HG03439 (cell line): ENCODE data around the gene CNOT1.
A peak's percentile ranks its signal among the peaks of the same experiment; 100 is the strongest.
"Not testable (repeated sequence)": the region's sequence is repeated elsewhere in the genome, so short reads cannot be mapped to it uniquely, and the experiment has no call there.

ENCODE experiments used
- ATAC-seq: cut with Tn5 transposase; IDR thresholded peaks from one replicate; pipeline ENCODE4 v1.9.1; 2021; ENCODE audit warnings: mild to moderate bottlenecking, moderate library complexity; ENCODE audit not compliant: unreplicated experiment

Gene CNOT1

GRCh38 chr16:58638148-58639036, 8.8 kb upstream of the CNOT1 start:
- ATAC-seq, result no peak

- ATAC-seq, result not testable (repeated sequence)
These were observed 7.4 kb upstream of the CNOT1 start for GRCh38 chr16:58637021-58637420.

GRCh38 chr16:58636466-58636865, 6.8 kb upstream of the CNOT1 start:
- no peak for ATAC-seq

DNA sequence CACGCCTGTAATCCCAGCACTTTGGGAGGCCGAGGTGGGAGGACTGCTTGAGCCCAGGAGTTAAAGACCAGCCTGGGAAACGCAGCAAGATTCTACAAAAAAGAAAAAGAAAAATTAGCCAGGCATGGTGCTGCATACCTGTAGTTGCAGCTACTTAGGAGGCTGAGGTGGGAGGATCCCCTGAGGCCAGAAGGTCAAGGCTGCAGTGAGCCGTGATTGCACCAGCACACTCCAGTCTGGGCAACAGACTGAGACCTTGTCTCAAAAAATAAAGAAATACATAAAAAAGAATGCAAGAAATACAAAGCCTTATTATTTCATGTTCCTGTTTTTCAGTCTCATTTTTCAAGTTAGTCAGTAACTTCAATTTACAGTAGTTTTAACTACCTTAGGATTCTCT, 5.9 kb upstream of the CNOT1 start:
- ATAC-seq, result no peak

- no peak for ATAC-seq
These were observed 4.7 kb upstream of the CNOT1 start for GRCh38 chr16:58634265-58634802.

DNA sequence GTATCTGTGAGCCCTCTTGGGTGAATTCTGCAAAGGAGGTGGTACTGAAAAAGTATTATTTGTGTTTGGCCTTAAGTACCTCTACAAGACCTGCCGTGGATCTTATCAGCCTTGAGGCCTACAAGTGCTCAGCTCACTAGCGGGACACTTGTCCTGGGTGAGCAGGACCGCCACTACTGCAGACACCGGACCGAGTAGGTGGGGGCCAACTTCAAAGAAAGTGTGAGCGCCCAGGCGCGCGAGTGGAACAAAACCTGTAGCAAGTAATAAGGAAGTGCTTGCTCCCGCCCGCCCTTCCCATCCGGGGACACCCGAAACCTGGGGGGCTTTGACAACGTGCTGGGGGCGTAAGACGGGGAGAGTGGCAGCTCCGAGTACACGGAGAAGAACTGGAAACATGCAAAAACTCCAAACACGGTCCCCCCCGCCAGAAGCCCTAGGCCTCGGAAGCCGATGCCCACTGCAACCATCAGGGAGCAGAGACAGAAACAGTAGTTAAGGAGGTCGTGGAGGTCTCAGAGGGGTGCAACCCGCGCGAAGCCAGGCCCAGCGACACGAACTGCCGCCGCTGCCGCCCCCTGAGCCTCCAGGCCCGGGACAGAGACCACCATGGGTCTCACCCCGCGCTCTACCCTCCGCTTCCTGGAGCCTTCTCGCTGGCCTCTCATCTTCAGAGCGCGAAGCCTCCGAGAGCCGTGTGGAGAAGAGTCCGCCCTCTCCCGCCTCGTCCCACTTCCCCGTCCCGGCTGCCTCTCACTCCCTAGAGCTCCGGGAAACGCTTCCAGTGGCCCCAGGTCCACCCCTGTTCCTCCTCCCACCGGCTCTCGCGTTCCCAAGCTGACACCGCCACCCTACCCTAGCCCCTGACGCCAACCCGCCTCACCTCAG, 537 bp downstream of the CNOT1 start:
- ATAC-seq, result peak; percentile 2

GRCh38 chr16:58624209-58624608, 5.4 kb downstream of the CNOT1 start:
- ATAC-seq, result no peak

DNA sequence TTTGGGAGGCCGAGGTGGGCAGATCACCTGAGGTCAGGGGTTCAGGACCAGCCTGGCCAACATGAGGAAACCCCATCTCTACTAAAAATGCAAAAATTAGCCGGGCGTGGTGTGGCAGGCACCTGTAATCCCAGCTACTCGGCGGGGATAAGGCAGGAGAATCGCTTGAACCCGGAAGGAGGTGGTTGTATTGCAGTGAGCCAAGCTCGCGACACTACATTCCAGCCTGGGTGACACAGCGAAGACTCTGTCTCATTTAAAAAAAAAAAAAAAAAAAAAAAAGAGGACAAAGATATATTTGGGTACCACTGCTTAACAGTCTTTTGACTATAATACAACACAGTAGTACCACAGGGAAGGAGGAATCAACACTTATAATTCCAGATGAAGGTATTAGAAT, 9.2 kb downstream of the CNOT1 start:
- no peak for ATAC-seq

DNA sequence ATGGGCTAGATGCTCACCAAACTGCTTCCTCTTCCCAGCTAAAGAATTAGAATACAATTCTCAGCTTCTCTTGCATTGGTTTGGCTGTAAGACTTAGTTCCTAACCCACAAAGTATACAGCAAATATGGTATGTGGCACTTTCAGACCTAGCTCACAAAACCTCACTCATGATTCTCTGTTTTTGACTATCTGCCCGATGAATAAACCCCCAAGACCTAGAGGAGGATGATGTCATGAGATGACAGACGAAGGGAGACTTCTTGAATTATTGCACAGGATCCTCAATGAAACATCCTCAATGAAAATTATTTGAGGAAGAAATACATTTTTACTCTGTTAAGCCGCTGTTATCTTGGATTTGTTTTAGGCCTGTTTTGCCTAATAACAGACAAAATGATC, 14.3 kb downstream of the CNOT1 start:
- no peak for ATAC-seq

- ATAC-seq, result no peak
These were observed 14.8 kb downstream of the CNOT1 start for GRCh38 chr16:58614860-58615259.

DNA sequence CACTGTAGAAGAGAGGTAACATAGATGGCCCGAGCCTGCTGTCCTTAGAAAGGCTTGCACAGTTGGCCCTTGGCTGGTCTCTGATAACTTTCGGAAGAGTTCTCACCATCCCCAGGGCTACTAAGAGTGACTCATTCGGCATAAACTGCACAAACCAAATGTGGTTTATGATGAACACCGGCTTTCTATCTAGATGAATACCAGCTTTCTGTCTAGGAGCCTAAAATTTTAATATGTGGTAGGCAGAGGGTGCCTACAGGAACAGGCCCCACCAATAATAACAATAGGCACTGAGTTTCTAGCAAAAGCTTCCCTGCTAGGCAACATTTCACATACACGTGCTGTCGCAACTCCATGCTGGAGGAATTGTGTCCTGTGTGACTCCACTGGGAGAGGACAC, 15.4 kb downstream of the CNOT1 start:
- ATAC-seq, result no peak

DNA sequence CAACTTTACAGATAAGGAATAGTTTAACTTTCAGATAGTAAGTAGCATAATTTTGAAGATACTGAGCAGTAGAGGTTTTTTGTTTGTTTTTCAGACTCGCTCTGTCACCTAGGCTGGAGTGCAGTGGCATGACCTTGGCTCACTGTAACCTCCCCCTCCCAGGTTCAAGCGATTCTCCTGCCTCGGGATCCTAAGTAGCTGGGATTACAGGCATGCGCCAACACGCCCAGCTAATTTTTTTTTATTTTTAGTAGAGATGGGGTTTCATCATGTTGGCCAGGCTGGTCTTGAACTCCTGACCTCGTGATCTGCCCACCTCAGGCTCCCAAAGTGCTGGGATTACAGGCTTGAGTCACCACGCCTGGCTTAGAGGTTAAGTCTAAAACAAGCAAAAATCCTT, 16.7 kb downstream of the CNOT1 start:
- ATAC-seq, result not testable (repeated sequence)

DNA sequence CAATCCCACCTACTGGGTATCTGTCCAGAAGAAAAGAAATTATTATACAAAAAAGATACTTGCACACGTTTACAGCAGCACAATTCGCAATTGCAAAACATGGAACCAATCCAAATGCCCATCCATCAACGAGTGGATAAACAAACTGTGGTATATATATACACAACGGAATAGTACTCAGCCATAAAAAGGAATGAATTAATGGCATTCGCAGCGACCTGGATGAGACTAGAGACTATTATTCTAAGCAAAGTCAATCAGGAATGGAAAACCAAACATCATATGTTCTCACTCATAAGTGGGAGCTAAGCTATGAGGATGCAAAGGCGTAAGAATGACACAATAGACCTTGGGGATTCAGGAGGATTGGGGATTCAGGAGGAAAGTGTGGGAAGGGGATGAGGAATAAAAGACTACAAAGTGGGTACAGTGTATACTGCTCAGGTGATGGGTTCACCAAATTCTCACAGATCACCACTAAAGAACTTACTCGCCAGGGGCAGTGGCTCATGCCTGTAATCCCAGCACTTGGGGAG, 21.0 kb downstream of the CNOT1 start:
- no peak for ATAC-seq

DNA sequence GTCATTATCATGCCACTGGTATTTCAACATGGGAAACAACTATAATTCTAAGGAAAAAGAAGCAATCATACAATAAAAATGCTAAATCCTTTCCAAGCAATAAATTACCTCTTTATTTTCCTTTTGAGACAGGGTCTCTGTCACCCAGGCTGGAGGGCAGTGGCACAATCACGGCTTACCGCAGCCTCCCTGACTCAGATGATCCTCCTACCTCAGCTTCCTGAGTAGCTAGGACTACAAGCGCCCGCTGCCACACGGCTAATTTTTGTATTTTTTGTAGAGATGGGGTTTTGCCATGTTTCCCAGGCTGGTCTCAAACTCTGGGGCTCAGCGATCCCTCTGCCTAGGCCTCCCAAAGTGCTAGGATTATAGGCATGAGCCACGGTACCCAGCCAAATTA, 24.1 kb downstream of the CNOT1 start:
- ATAC-seq, result no peak

DNA sequence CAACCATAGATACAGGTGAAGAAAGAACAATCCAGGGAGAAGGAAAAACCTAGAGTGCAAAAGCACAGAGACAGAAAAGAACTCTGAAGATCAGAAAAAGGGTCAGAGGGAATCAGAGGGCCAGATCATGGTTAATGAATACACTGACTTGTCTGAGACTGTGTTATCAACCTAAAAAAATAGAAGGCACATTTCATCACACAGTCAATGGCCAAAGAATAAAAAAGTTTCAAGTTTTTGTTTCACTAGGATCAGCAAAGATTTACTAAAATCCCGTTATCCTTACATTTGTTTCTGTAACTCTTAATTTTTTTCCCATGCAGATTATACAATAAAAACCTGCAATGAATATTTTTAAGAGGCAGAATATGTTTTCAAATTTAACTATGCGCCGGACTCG, 38.5 kb downstream of the CNOT1 start:
- no peak for ATAC-seq

DNA sequence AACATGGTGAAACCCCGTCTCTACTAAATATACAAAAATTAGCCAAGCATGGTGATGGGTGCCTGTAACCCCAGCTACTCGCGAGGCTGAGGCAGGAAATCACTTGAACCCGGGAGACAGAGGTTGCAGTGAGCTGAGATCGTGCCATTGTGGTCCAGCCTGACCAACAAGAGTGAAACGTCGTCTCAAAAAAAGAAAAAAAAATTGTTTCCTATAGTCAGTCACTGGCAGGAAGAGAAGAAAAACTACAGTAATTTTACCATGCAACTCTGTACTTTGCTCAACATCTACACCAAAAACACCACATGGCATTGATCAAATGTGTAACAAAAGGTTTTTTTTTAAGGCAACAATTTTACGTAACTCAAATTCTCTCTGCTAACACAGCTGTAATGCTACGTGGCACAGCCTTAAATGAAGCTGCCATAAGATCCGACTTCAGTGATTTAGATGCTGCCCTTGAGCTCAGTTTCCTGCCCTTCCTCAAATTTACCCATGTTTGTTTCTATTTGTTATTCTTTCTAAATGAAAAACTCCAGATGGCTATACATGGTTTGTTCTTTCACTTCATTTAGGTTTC, 40.2 kb downstream of the CNOT1 start:
- ATAC-seq, result no peak

DNA sequence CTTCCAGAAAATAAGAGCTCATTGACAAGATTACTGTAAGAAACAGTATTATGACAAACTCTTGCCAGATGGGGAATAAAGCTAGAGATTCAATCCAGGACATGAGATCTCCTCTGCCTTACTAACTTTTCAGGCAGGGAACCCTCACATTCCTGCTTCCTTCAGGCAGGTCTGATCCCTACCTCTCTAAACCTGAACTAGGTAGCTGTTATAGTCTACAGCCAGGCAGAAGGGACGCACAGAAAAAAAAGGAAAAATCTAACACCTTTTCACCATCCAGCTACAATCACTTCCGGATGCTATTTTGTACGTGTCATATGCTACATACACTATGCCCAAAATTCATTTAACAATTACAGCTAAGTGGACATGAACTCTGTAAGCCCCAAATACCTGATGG, 41.2 kb downstream of the CNOT1 start:
- ATAC-seq, result no peak

DNA sequence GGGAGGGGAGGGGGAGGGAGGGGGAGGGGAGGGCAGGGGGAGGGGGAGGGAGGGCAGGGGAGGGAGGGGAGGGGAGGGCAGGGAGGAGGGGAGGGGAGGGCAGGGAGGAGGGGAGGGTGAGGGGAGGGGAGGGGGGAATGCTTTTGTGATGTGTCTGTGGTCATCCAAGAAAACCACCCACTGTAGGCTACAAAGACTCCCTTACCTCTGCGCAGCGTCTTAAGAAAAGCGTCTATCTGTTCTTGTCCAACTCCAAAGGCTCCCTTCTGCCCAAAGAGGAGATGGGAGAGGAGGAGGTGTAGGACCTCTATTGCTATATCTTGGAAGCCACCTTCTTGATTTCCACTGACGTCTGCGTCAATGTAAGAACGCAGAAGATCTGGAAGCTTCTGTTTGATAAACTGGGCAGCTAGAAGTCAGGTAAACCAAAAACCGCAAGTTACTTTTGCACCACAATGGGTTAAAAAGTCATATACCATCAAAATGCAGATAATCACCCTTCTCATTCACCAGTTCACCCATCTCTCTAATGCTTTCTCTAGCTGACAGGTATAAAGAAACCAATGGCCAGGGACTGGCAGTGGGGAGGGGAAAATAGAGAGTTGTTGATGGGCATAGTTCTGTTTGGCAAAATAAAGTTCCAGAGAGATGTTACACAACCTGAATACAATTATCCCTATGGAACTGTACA, 43.1 kb downstream of the CNOT1 start:
- ATAC-seq, result no peak

- ATAC-seq, result no peak
These were observed 44.7 kb downstream of the CNOT1 start for GRCh38 chr16:58584831-58585505.
